SKM-1 treated with dmso at 0.1 percent for 144 hours (cell line): ENCODE results near the gene KMT2D.
A peak's percentile ranks its signal among the peaks of the same experiment; 100 is the strongest.

Source experiments
- DNase-seq: peaks from one replicate; lab custom pipeline; 2025; ENCODE audit not compliant: unreplicated experiment; lab: John Stamatoyannopoulos, UW

Gene KMT2D

GRCh38 chr12:49019443-49020324, 40.9 kb downstream of the KMT2D start:
- DNase-seq: peak; percentile 43

GRCh38 chr12:49019120-49019430, 41.5 kb downstream of the KMT2D start:
- DNase-seq: peak; percentile 42

GRCh38 chr12:49018261-49019119, 42.1 kb downstream of the KMT2D start, which contains the start of gene PRKAG1:
PRKAG1 (minus strand) TSS chr12:49018776; CDS start chr12:49018740, 36 bp downstream.
- DNase-seq: peak; percentile 72

GRCh38 chr12:49017891-49018260, 42.7 kb downstream of the KMT2D start:
- peak; percentile 36 for DNase-seq

GRCh38 chr12:49015196-49015595, 45.4 kb downstream of the KMT2D start:
- DNase-seq: no peak

GRCh38 chr12:49014547-49014946, 46.0 kb downstream of the KMT2D start:
- no peak for DNase-seq

GRCh38 chr12:49013428-49013827, 47.2 kb downstream of the KMT2D start:
- no peak for DNase-seq

GRCh38 chr12:49012739-49013138, 47.9 kb downstream of the KMT2D start:
- DNase-seq: no peak
